ENCODE results near the gene EDEM1. TPM values are rescaled to one million over a fixed set of nuclear protein-coding genes. Genes with fewer than 3 reads are reported as not detected.
"Not testable (repeated sequence)": the region's sequence is repeated elsewhere in the genome, so short reads cannot be mapped to it uniquely, and the experiment has no call there.

EDEM1 gene
- total RNA-seq, 4 donors from 2014 or later: 17.1 to 58.4 (median 37.7) TPM

GRCh38 chr3:5143464-5143863 lies 44.0 kb upstream of the EDEM1 start:
- Histone ChIP-seq H3K36me3 (no peaks in the 10 kb centered on the region), H3K9me3 (no peaks in the 10 kb centered on the region), H3K4me1 (no peaks in the 10 kb centered on the region), H3K27ac (no peak overlapping the region), H3K27me3 (no peaks in the 10 kb centered on the region), H3K4me3 (no peak overlapping the region)
- DNase-seq: no peak
- intact Hi-C loops (cut with DNase I; ENCODE audit: low total_unique reads): no loop called here
- no peak for TF ChIP-seq POLR2A (IDR thresholded peaks at IDR 0.05)
- TF ChIP-seq, protein P1, sequence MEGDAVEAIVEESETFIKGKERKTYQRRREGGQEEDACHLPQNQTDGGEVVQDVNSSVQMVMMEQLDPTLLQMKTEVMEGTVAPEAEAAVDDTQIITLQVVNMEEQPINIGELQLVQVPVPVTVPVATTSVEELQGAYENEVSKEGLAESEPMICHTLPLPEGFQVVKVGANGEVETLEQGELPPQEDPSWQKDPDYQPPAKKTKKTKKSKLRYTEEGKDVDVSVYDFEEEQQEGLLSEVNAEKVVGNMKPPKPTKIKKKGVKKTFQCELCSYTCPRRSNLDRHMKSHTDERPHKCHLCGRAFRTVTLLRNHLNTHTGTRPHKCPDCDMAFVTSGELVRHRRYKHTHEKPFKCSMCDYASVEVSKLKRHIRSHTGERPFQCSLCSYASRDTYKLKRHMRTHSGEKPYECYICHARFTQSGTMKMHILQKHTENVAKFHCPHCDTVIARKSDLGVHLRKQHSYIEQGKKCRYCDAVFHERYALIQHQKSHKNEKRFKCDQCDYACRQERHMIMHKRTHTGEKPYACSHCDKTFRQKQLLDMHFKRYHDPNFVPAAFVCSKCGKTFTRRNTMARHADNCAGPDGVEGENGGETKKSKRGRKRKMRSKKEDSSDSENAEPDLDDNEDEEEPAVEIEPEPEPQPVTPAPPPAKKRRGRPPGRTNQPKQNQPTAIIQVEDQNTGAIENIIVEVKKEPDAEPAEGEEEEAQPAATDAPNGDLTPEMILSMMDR (IDR thresholded peaks at IDR 0.05): no peak

- Histone ChIP-seq H3K27me3 (no peaks in the 10 kb centered on the region), H3K36me3 (no peaks in the 10 kb centered on the region), H3K4me3 (no peak overlapping the region), H3K27ac (no peak overlapping the region), H3K4me1 (no peaks in the 10 kb centered on the region), H3K9me3 (no peaks in the 10 kb centered on the region)
- DNase-seq: no peak
- intact Hi-C loops (cut with DNase I; ENCODE audit: low total_unique reads): no loop called here
- TF ChIP-seq POLR2A (IDR thresholded peaks at IDR 0.05): no peak
- TF ChIP-seq, protein P1 (IDR thresholded peaks at IDR 0.05): no peak
Measured at GRCh38 chr3:5144316-5144994, 43.1 kb upstream of the EDEM1 start.

DNA sequence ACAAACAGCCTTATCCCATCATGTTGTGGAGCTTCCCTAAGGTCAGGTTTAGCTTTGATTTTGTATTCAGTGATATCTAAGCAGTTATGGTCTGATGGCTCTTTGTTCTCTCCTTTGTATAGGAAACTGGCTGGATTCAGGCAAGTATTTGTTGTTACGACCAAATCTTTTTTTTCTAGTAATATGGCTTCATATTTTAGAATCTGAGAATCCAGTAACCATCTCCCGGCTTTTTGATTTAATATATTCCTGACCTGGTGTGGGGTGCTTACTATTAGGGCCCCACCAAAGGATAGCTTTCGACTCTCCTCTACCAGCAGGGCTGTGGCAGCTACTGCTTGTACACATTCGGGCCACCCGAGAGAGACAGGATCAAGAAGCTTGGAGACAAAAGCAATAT lies 42.4 kb upstream of the EDEM1 start:
- Histone ChIP-seq H3K4me3 (no peak overlapping the region), H3K27me3 (no peaks in the 10 kb centered on the region), H3K4me1 (no peaks in the 10 kb centered on the region), H3K36me3 (no peaks in the 10 kb centered on the region), H3K9me3 (no peaks in the 10 kb centered on the region), H3K27ac (no peak overlapping the region)
- no peak for DNase-seq
- intact Hi-C loops (cut with DNase I; ENCODE audit: low total_unique reads): no loop called here
- TF ChIP-seq POLR2A (IDR thresholded peaks at IDR 0.05): no peak
- TF ChIP-seq, protein P1 (IDR thresholded peaks at IDR 0.05): no peak

DNA sequence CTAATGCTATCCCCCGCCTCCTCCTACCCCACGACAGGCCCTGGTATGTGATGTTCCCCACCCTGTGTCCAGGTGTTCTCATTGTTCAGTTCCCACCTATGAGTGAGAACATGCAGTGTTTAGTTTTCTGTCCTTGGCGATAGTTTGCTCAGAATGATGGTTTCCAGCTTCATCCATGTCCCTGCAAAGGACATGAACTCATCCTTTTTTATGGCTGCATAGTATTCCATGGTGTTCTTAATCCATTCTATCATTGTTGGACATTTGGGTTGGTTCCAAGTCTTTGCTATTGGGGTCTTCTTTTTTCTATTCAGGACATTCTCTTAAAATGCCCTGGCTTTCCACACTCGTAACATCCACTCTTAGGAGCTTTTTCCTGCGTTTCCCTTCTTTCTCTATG lies 40.4 kb upstream of the EDEM1 start:
- H3K4me1 ChIP-seq; intact Hi-C loops (cut with DNase I; ENCODE audit: low total_unique reads); H3K4me3 ChIP-seq; H3K9me3 ChIP-seq; H3K27me3 ChIP-seq; DNase-seq; H3K36me3 ChIP-seq; H3K27ac ChIP-seq: not testable (repeated sequence)

- no peaks in the 10 kb centered on the region for H3K27me3 ChIP-seq
- no peak overlapping the region for H3K27ac ChIP-seq
- H3K9me3 ChIP-seq: no peaks in the 10 kb centered on the region
- no peak overlapping the region for H3K4me3 ChIP-seq
- no peak for DNase-seq
- intact Hi-C loops (cut with DNase I; ENCODE audit: low total_unique reads): no loop called here
- no peaks in the 10 kb centered on the region for H3K4me1 ChIP-seq
- H3K36me3 ChIP-seq: no peaks in the 10 kb centered on the region
- TF ChIP-seq POLR2A (IDR thresholded peaks at IDR 0.05): no peak
- TF ChIP-seq, protein P1 (IDR thresholded peaks at IDR 0.05): no peak
Measured at GRCh38 chr3:5149306-5149880, 38.1 kb upstream of the EDEM1 start.

All from uterus (tissue), 4 donors.